Heart right ventricle (tissue), 16 donors: ENCODE data around the gene HES4. TPM values are rescaled to one million over a fixed set of nuclear protein-coding genes. Genes with fewer than 3 reads are reported as not detected.

Experiments used
- ATAC-seq, 8 donors: fragments of 200-7000 bp; cut with Tn5 transposase; one replicate each; pipeline ENCODE4 v1.9.1; 2020; ENCODE audit warnings: mild to moderate bottlenecking in 8 of 8, moderate library complexity in 8 of 8, moderate number of reproducible peaks in 1 of 8
- DNase-seq, 2 donors: peaks; one replicate each; pipeline ENCODE4 v3.0.0-alpha.2; 2020
- H3K27ac ChIP-seq, 10 donors: fragments of 200-600 bp; sonication (generic) in 2 of 10; one replicate each; pipeline versions ENCODE4 v1.5.0 to v1.8.0; 2020 to 2022; ENCODE audit warnings: mild to moderate bottlenecking in 3 of 10
- H3K27me3 ChIP-seq, 7 donors: fragments of 200-600 bp; one replicate each; pipeline ENCODE4 v1.8.0; 2021 to 2022; ENCODE audit warnings: mild to moderate bottlenecking in 2 of 7
- H3K36me3 ChIP-seq, 9 donors: fragments of 200-600 bp; sonication (generic) in 1 of 9; one replicate each; pipeline versions ENCODE4 v1.5.0 to v1.8.0; 2020 to 2022; ENCODE audit warnings: mild to moderate bottlenecking in 2 of 9
- H3K4me1 ChIP-seq, 9 donors: fragments of 200-600 bp; sonication (generic) in 1 of 9; one replicate each; pipeline versions ENCODE4 v1.5.0 to v1.8.0; 2020 to 2022; ENCODE audit warnings: mild to moderate bottlenecking in 4 of 9
- H3K4me3 ChIP-seq, 10 donors: fragments of 200-600 bp; sonication (generic) in 2 of 10; one replicate each; pipeline versions ENCODE4 v1.5.0 to v1.8.0; 2020 to 2022; ENCODE audit warnings: mild to moderate bottlenecking in 7 of 10, moderate library complexity in 2 of 10
- H3K9me3 ChIP-seq, 11 donors: fragments of 200-600 bp in 10 of 11; sonication (generic) in 2 of 11; one replicate each; pipeline versions ENCODE4 v1.5.0 to v1.8.0; 2013 to 2022; ENCODE audit warnings: mild to moderate bottlenecking in 2 of 11, control low read depth in 1 of 11, moderate library complexity in 1 of 11
- CTCF ChIP-seq, 9 donors: fragments of 200-600 bp; sonication (generic) in 2 of 9; IDR thresholded peaks; one replicate each; pipeline versions ENCODE4 v1.5.0 to v1.8.0; 2021 to 2022; ENCODE audit warnings: antibody characterized with exemption in 9 of 9, mild to moderate bottlenecking in 5 of 9, moderate library complexity in 1 of 9
- WGBS, 2 donors: extraction: QIAGEN DNeasy Blood & Tissue Kit; methylation state at CpG; one replicate each; pipeline ENCODE4 v1.1.7; 2013; ENCODE audit warnings: inconsistent platforms in 1 of 2; 5-methylcytosine and 5-hydroxymethylcytosine counted together
- intact Hi-C, 10 donors: fragments of 100-400 bp; cut with DNase I; formaldehyde crosslinking; loops; one replicate each; pipeline versions ENCODE4 v1.11.1 to v1.14.2; 2022
- polyA plus RNA-seq, 2 donors: library from polyadenylated mRNA; stranded (reverse); fragments of 200-250 nt; gene quantifications; one replicate each; pipeline ENCODE4 v1.2.3, GENCODE V29; 2013
- total RNA-seq, 10 donors: library from RNA; stranded (reverse); fragmentation: NEBNext Ultra II Directional in 3 of 10; extraction: Animal tissue kit (Norgen Biotek cat#: 25700) in 3 of 10; gene quantifications; one replicate each; pipeline versions ENCODE4 v1.2.1 to v1.2.4, GENCODE V29; 2021 to 2023
- donor health status: Arrhythmogenic right ventricular cardiomyopathy.
- donor health status: ischemic (EF 13 %, LVEDD 7.1; RV severe dilation, severe dysfunction).
- donor health status: healthy with polysubstance abuse.
- donor health status: DM: no; HTN: yes; CAD: no.
- donor health status: DM: no; HTN: no; CAD: no.
- donor health status: ischemic (EF 25% LVEDD 6.9; RV normal size, moderate dysfunction).
- donor health status: ischemic (EF 25% LVEDD 5.7; RV mildly dilated, moderate dysfunction).
- donor health status: healthy.
- donor health status: DM: yes; HTN: yes; CAD: no.
- donor health status: Ischemic cardiomyopathy.
- donor health status: ischemic (EF 35%, LVEDD 5.7; RV mildly dilated, moderate dysfunction).
- donor health status: nonischemic (EF 11% LVEDD 7.7; RV severe dilation, severe dysfunction).
- donor health status: DM: yes; HTN: yes; CAD: no.
- donor health status: PGD.
- donor health status: ischemic (EF 29% LVEDD 5.4; RV normal size, mild dysfunction).
- donor health status: nonischemic (EF 23%, LVEDD 6.1; RV moderate dilation, normal function).

The HES4 gene
- total and polyA plus RNA-seq, 12 donors: 28.5 to 78.1 (median 45.1) TPM

GRCh38 chr1:960363-961131, 39.4 kb downstream of the HES4 start, which contains the start of gene KLHL17:
Gene KLHL17, plus strand, starts transcription at chr1:960584. Its CDS starts 110 bp downstream, at chr1:960694.
- peak; percentile 70 to 85 for DNase-seq
- 0 to 1% methylated on average over 66 to 105 of the region's 109 CpGs for WGBS, 2 donors
- H3K9me3 ChIP-seq: no peaks in the 10 kb centered on the region
- no peak for TF ChIP-seq CTCF (IDR thresholded peaks at IDR 0.05)
- H3K27ac ChIP-seq: peak within 1 kb of the TSS in 3 of 10 donors; percentile 10 to 86 (median 69)
- H3K36me3 ChIP-seq: peaks cover 0 to 27% (median 9%) of the 10 kb centered on the region in 9 donors
- peak in 7 of 8 donors; percentile 10 to 60 (median 41) for ATAC-seq
- H3K4me3 ChIP-seq: peak within 1 kb of the TSS; percentile 50 to 100 (median 96)
- intact Hi-C loops: loop anchor here in 1 of 10 donors (5.0 kb wide), 1 partner anchor 53 kb away; no protein-coding TSS in a partner anchor
- H3K4me1 ChIP-seq: peaks cover 12 to 33% (median 23%) of the 10 kb centered on the region in 9 donors
- H3K27me3 ChIP-seq: peaks cover 0 to 4% (median 0%) of the 10 kb centered on the region in 7 donors

DNA sequence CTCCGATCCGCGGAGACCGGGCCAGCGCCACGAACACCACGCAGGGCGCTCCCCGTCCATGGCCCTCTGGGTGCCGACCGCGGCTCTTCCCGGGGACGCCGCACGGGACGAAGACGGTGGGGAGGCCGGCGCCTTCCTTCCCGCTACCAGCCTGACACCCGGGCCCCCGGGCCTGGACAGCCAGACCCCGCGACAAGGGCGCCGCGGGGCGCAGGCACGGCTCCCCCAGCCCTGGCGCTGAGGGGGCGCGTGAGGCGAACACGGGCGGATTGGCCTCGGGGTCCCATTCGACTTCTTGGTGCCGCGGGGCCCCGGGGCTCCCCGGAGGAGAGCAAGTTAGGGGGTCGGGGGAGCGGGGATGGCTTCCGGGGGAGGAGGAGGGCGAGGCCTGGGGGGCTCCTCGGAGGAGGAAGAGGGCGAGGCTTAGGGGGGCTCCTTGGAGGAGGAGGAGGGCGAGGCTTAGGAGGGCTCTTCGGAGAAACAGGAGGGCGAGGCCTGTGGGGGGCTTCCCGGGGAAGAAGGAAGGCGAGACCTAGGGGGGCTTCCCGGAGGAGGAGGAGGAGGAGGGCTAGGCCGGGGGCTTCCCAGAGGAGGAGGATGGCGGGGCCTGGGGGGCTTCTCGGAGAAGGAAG, 40.0 kb downstream of the HES4 start:
- no peak for TF ChIP-seq CTCF (IDR thresholded peaks at IDR 0.05)
- intact Hi-C loops: loop anchor here in 4 of 10 donors (5.0 to 10.0 kb wide), 2 partner anchors 53 to 55 kb away; no protein-coding TSS in a partner anchor
- Histone ChIP-seq H3K4me3 (peak overlapping the region in 9 of 10 donors; percentile 79 to 100 (median 97)), H3K27ac (peak overlapping the region in 1 of 10 donors; percentile 86), H3K4me1 (peaks cover 12 to 33% (median 23%) of the 10 kb centered on the region in 9 donors), H3K9me3 (no peaks in the 10 kb centered on the region), H3K27me3 (peaks cover 0 to 4% (median 0%) of the 10 kb centered on the region in 7 donors), H3K36me3 (peaks cover 0 to 34% (median 14%) of the 10 kb centered on the region in 9 donors)
- DNase-seq (no peak), ATAC-seq (peak in 3 of 8 donors; percentile 1 to 11 (median 7))
- WGBS, 2 donors: 26 to 28% methylated on average over 54 to 57 of the region's 57 CpGs

DNA sequence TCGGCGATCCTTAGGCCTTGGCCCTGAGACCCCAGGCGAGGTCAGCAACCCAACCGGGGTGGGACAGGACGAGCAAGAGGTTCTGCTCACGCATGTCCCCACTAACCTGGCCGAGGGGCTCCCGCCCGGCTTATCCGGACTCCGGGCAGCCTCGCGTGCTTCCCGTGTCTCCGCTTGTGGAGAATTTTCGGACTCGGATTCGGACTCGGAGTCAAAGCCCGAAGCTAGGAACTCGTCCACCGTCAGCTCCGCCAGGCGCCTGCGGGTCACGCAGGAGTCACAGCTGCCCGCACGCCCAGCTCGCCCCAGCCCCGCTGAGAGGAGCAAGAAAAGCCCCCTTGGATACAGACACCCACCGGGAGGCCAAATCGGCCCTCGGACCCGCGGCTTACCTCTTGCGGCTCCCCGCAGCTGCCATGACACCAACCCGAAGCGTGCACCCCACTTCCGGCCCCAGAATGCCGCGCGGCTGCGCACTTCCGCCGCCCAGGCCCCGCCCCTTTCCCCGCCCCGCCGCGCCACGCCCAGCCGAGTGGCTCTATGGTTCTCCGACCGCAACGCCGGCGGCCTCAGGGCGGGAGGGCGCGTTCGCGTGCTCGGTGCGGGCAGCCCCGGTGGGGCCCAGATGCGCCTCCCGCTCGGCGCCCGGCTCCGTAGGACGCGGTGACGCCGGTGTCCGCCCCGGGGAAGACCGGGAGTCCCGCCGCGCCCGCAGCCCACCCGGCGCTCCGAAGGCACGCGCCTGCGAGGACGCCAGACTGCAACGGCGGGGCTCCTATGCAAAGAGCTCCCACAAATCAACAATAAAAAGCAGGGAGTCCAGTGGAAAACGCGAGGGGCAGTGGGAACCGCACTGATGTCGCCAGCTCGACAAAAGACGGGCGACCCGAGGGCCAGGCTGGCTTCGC, 40.8 kb downstream of the HES4 start, which contains the start of gene NOC2L:
Gene NOC2L, minus strand, starts transcription at position 434 of the 908 bp plus-strand sequence. Its CDS starts 16 bp downstream, at position 418.
- Histone ChIP-seq H3K9me3 (no peaks in the 10 kb centered on the region), H3K27me3 (peaks cover 0 to 4% (median 0%) of the 10 kb centered on the region in 7 donors), H3K27ac (peak within 1 kb of the TSS in 9 of 10 donors; percentile 59 to 86 (median 69)), H3K4me3 (peak within 1 kb of the TSS; percentile 79 to 100 (median 97)), H3K4me1 (peaks cover 12 to 33% (median 23%) of the 10 kb centered on the region in 9 donors), H3K36me3 (peaks cover 0 to 41% (median 14%) of the 10 kb centered on the region in 9 donors)
- TF ChIP-seq CTCF (IDR thresholded peaks at IDR 0.05): peak in 1 of 9 donors; percentile 6
- ATAC-seq: peak; percentile 89 to 97 (median 96)
- DNase-seq: peak; percentile 93 to 96
- 7 to 8% methylated on average over 89 to 101 of the region's 101 CpGs for WGBS, 2 donors
- intact Hi-C loops: loop anchor here in 3 of 10 donors (5.0 to 10.0 kb wide), 2 partner anchors 52 to 54 kb away; no protein-coding TSS in a partner anchor
